Measurements from ENCODE around the gene GPR39.

Gene GPR39

GRCh38 chr2:132581591-132581990 is 165.0 kb downstream of the GPR39 start:
- no peak for DNase-seq

GRCh38 chr2:132581991-132582738 is 165.6 kb downstream of the GPR39 start:
- DNase-seq, result peak; percentile 80

- DNase-seq, result no peak
These were observed 167.2 kb downstream of the GPR39 start for GRCh38 chr2:132583666-132584360.

DNA sequence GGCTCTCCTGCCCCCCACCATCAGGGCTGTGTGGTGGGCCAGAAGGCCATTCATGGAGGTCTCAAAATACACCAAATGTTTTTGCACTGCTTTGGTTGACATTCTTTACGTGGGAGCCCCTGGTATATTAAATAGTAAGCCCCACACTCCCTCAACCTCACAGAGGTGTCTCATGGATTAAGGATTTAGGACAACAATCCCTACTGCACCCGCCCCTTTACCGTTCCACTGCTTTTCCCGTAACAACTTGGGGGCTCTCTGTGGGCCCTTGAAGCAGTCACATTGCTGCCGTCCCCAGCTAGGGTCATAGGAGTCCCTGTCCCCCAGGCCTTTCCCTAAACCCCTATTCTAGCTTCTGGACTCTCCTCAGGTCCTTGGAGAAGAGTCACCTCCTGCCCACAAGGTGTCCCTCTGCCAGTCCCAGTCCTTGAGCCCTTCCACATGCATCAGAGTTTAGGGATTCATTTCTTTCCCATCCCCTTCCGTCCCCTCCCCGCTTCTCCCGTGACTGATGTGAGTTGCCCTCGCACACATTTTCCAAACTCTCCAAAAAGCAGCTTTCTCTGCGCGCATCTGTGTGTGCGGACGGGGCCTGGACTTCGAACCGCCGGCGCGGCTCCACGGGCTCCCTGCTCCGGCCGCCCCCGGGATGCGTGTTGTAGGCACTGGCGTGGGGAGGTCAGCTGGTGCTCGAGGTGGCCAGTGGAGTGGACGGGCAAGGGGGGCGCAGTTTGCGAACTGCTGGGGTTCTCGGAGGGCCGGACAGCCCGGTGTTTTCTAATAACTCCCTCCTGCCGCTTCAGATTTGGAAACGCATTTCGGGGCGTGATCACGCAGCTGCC is 168.6 kb downstream of the GPR39 start:
- no peak for DNase-seq

DNA sequence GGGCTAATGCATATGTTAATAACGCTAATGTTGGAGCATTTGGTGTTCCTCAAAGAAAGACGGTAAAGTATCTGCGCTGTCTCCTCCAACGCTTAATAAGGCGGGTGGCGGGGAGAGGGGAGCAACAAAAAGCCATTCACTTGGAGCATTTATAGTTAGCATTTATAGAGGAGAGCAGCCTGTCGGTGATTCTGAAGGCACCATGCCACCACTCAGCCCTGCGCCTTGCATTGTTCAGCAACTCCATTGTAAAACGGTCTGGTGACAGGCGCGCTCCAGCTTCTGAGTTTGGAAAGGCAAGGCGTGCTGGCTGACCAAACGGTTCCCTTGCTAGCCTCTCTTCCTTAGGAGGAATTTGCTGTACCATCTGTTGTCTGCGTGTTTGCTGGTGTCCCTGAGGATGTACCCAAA is 169.5 kb downstream of the GPR39 start:
- DNase-seq, result no peak

- no peak for DNase-seq
These were observed 170.2 kb downstream of the GPR39 start for GRCh38 chr2:132586835-132587234.

- DNase-seq, result no peak
These were observed 172.0 kb downstream of the GPR39 start for GRCh38 chr2:132588576-132588975.

DNA sequence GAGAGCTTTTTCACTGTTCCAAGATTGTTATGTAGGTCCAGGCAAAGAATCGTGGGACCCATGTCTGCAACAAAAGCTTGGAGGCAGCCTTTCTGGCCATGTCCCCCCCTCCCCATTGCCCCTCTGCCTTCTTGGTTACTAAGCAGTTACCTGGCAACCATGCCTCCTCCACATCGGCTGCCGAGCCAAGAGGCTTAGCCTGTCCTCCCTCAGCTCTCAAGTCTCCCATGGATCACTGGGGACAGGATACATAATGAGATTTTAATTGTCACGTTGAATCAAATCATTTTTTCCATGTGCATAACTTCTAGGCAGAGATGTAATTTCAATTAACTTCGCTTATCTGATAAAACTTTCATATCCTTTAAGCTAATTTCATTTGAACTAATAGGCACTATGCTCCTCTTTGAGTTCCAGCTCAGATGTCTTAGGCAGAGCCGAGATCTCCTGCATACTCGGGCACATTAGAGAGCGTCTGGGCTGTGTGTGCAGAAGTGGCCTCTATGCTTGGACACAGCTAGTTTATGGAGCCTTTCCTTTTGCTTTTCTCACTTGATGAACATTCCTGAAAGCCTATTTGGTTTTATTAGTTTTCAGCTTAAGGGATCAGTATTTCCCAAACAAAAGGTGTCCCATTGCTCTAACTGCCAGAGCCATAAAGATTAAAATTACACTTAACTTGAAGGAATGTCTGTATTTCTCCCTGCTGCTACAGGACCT is 172.7 kb downstream of the GPR39 start:
- DNase-seq, result no peak

- DNase-seq, result no peak
These were observed 173.4 kb downstream of the GPR39 start for GRCh38 chr2:132589966-132590365.

GRCh38 chr2:132593171-132593570 is 176.6 kb downstream of the GPR39 start:
- DNase-seq, result no peak

DNA sequence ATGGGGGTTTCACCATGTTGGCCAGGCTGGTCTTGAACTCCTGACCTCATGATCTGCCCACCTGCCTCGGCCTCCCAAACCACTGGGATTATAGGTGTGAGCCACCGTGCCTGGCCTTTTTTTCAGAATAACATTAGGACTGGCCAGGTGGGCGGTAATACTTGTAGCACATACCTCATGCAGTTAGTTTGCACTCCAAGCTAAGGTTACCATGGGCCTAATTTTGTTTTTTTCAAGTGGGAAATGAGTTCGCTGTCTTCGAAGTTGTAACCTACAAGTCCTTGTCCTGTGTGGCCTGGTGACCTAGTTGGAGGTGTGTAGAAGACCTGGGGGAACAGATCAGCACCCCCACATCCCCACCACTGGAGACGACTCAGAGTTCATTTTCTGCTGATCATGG is 178.6 kb downstream of the GPR39 start:
- no peak for DNase-seq

- no peak for DNase-seq
These were observed 179.1 kb downstream of the GPR39 start for GRCh38 chr2:132595693-132596092.

- DNase-seq, result no peak
These were observed 180.6 kb downstream of the GPR39 start for GRCh38 chr2:132597166-132597565.

DNA sequence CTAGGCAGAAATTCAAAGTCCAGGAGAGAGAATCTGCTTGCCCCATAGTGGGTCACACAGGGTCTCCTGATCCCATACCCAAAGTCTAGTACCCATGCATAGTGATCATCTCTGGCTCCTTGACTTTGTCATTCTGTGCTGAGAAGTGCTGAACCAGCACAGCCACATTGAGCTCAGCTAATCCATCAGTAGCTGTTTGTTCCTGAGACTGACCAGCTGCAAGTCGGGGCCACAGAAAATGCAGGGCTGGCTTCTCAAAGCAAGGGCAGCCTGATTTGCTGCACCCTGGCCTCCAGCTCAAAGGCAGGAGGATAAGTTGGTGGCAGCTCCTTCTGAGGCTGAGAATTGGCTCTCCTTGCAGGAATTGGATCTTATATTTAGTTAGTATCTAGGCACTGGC is 181.2 kb downstream of the GPR39 start:
- no peak for DNase-seq

DNA sequence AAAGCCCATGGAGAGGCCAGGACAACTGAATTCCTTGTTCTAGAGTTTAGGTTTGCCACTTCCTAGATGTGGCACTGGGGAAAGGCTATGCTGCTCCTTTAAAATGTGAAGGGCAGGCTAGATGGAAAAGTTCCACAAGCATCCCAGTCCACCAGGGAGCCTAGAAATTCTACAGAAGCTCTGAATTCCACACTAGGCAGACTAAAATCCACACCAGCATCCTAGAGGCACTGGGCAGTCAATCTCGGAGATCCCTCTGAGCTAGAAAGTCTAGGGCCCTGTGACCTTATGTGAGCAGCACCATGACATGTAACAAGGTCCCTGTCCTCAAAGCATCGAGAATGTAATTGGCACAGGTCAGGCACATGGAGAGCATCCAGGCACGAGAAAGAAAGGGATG is 181.9 kb downstream of the GPR39 start:
- DNase-seq, result no peak

GRCh38 chr2:132599556-132599955 is 183.0 kb downstream of the GPR39 start:
- DNase-seq, result no peak

- no peak for DNase-seq
These were observed 188.0 kb downstream of the GPR39 start for GRCh38 chr2:132604561-132604960.

GRCh38 chr2:132605236-132606180 is 188.9 kb downstream of the GPR39 start:
- no peak for DNase-seq

- no peak for DNase-seq
These were observed 190.0 kb downstream of the GPR39 start for GRCh38 chr2:132606649-132607048.

- DNase-seq, result no peak
These were observed 191.0 kb downstream of the GPR39 start for GRCh38 chr2:132607426-132608090.

DNA sequence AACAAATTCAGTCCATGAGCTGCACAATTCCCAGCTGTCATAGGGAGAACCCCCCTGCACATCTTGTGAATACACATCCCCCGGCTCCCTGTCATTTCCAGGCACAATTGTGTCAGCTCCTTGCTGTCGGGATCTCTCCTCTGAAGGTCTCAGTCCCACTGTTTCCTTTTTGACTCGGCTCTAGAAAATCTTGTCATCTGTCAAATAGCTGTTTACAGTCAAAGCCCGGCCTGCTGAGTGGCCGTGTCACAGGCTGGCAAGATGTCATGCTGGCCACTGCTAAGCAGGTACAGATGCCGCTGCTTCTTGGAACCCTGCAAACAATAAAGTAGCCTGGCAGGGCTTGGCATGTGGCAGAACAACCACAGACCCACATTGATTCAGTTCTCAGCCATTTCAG is 191.7 kb downstream of the GPR39 start:
- no peak for DNase-seq

All from SHP77 treated with DMSO at 0.1 percent for 48 hours (cell line).